Measurements from ENCODE around the gene CLCA1.

The CLCA1 gene

GRCh38 chr1:86441581-86441980 is 27.1 kb upstream of the CLCA1 start:
- Histone ChIP-seq H3K4me1 (ENCODE audit: control insufficient read depth, insufficient read depth, low read length) (no peaks in the 10 kb centered on the region), H3K36me3 (ENCODE audit: control insufficient read depth, insufficient read depth, low read length) (no peaks in the 10 kb centered on the region), H3K27me3 (ENCODE audit: control insufficient read depth, insufficient read depth, low read length) (no peaks in the 10 kb centered on the region), H3K4me3 (ENCODE audit: low read depth, low read length) (no peak overlapping the region), H3K27ac (ENCODE audit: low read depth, low read length) (no peak overlapping the region), H3K9me3 (ENCODE audit: control insufficient read depth, insufficient read depth, low read depth, low read length) (no peaks in the 10 kb centered on the region), H3K9ac (ENCODE audit: low read length) (no peak overlapping the region)

- no peaks in the 10 kb centered on the region for H3K9me3 ChIP-seq (ENCODE audit: control insufficient read depth, insufficient read depth, low read depth, low read length)
- H3K27ac ChIP-seq (ENCODE audit: low read depth, low read length), result no peak overlapping the region
- no peaks in the 10 kb centered on the region for H3K27me3 ChIP-seq (ENCODE audit: control insufficient read depth, insufficient read depth, low read length)
- no peak overlapping the region for H3K4me3 ChIP-seq (ENCODE audit: low read depth, low read length)
- no peak overlapping the region for H3K9ac ChIP-seq (ENCODE audit: low read length)
- no peaks in the 10 kb centered on the region for H3K4me1 ChIP-seq (ENCODE audit: control insufficient read depth, insufficient read depth, low read length)
- no peaks in the 10 kb centered on the region for H3K36me3 ChIP-seq (ENCODE audit: control insufficient read depth, insufficient read depth, low read length)
Measured at GRCh38 chr1:86441997-86442396, 26.7 kb upstream of the CLCA1 start.

- H3K4me1 ChIP-seq (ENCODE audit: control insufficient read depth, insufficient read depth, low read length), result peaks cover 4% of the 10 kb centered on the region
- no peaks in the 10 kb centered on the region for H3K36me3 ChIP-seq (ENCODE audit: control insufficient read depth, insufficient read depth, low read length)
- H3K27me3 ChIP-seq (ENCODE audit: control insufficient read depth, insufficient read depth, low read length), result no peaks in the 10 kb centered on the region
- H3K9ac ChIP-seq (ENCODE audit: low read length), result no peak overlapping the region
- no peak overlapping the region for H3K27ac ChIP-seq (ENCODE audit: low read depth, low read length)
- no peaks in the 10 kb centered on the region for H3K9me3 ChIP-seq (ENCODE audit: control insufficient read depth, insufficient read depth, low read depth, low read length)
- H3K4me3 ChIP-seq (ENCODE audit: low read depth, low read length), result no peak overlapping the region
Measured at GRCh38 chr1:86445919-86446318, 22.8 kb upstream of the CLCA1 start.

GRCh38 chr1:86447198-86447790 is 21.4 kb upstream of the CLCA1 start:
- Histone ChIP-seq H3K4me3 (ENCODE audit: low read depth, low read length) (no peak overlapping the region), H3K27me3 (ENCODE audit: control insufficient read depth, insufficient read depth, low read length) (no peaks in the 10 kb centered on the region), H3K4me1 (ENCODE audit: control insufficient read depth, insufficient read depth, low read length) (peaks cover 8% of the 10 kb centered on the region), H3K27ac (ENCODE audit: low read depth, low read length) (no peak overlapping the region), H3K9ac (ENCODE audit: low read length) (no peak overlapping the region), H3K9me3 (ENCODE audit: control insufficient read depth, insufficient read depth, low read depth, low read length) (no peaks in the 10 kb centered on the region), H3K36me3 (ENCODE audit: control insufficient read depth, insufficient read depth, low read length) (no peaks in the 10 kb centered on the region)

- H3K9me3 ChIP-seq (ENCODE audit: control insufficient read depth, insufficient read depth, low read depth, low read length), result no peaks in the 10 kb centered on the region
- peaks cover 10% of the 10 kb centered on the region for H3K4me1 ChIP-seq (ENCODE audit: control insufficient read depth, insufficient read depth, low read length)
- no peak overlapping the region for H3K27ac ChIP-seq (ENCODE audit: low read depth, low read length)
- no peak overlapping the region for H3K4me3 ChIP-seq (ENCODE audit: low read depth, low read length)
- no peak overlapping the region for H3K9ac ChIP-seq (ENCODE audit: low read length)
- H3K27me3 ChIP-seq (ENCODE audit: control insufficient read depth, insufficient read depth, low read length), result no peaks in the 10 kb centered on the region
- H3K36me3 ChIP-seq (ENCODE audit: control insufficient read depth, insufficient read depth, low read length), result no peaks in the 10 kb centered on the region
Measured at GRCh38 chr1:86448670-86449069, 20.1 kb upstream of the CLCA1 start.

- H3K36me3 ChIP-seq (ENCODE audit: control insufficient read depth, insufficient read depth, low read length), result no peaks in the 10 kb centered on the region
- H3K27ac ChIP-seq (ENCODE audit: low read depth, low read length), result no peak overlapping the region
Measured at GRCh38 chr1:86449103-86449502, 19.6 kb upstream of the CLCA1 start.

GRCh38 chr1:86450847-86451246 is 17.9 kb upstream of the CLCA1 start:
- Histone ChIP-seq H3K4me1 (ENCODE audit: control insufficient read depth, insufficient read depth, low read length) (peaks cover 12% of the 10 kb centered on the region), H3K27ac (ENCODE audit: low read depth, low read length) (no peak overlapping the region), H3K4me3 (ENCODE audit: low read depth, low read length) (no peak overlapping the region), H3K9ac (ENCODE audit: low read length) (no peak overlapping the region), H3K36me3 (ENCODE audit: control insufficient read depth, insufficient read depth, low read length) (no peaks in the 10 kb centered on the region), H3K9me3 (ENCODE audit: control insufficient read depth, insufficient read depth, low read depth, low read length) (no peaks in the 10 kb centered on the region), H3K27me3 (ENCODE audit: control insufficient read depth, insufficient read depth, low read length) (no peaks in the 10 kb centered on the region)

More at GRCh38 chr1:86449103-86449502, 19.6 kb upstream of the CLCA1 start:
- H3K4me1 ChIP-seq (ENCODE audit: control insufficient read depth, insufficient read depth, low read length), result peaks cover 12% of the 10 kb centered on the region
- H3K9ac ChIP-seq (ENCODE audit: low read length), result no peak overlapping the region
- no peaks in the 10 kb centered on the region for H3K27me3 ChIP-seq (ENCODE audit: control insufficient read depth, insufficient read depth, low read length)
- H3K4me3 ChIP-seq (ENCODE audit: low read depth, low read length), result no peak overlapping the region
- no peaks in the 10 kb centered on the region for H3K9me3 ChIP-seq (ENCODE audit: control insufficient read depth, insufficient read depth, low read depth, low read length)

GRCh38 chr1:86453664-86454063 is 15.1 kb upstream of the CLCA1 start:
- no peaks in the 10 kb centered on the region for H3K9me3 ChIP-seq (ENCODE audit: control insufficient read depth, insufficient read depth, low read depth, low read length)
- H3K4me3 ChIP-seq (ENCODE audit: low read depth, low read length), result no peak overlapping the region
- peaks cover 12% of the 10 kb centered on the region for H3K4me1 ChIP-seq (ENCODE audit: control insufficient read depth, insufficient read depth, low read length)
- no peak overlapping the region for H3K27ac ChIP-seq (ENCODE audit: low read depth, low read length)
- no peaks in the 10 kb centered on the region for H3K36me3 ChIP-seq (ENCODE audit: control insufficient read depth, insufficient read depth, low read length)
- H3K9ac ChIP-seq (ENCODE audit: low read length), result no peak overlapping the region
- H3K27me3 ChIP-seq (ENCODE audit: control insufficient read depth, insufficient read depth, low read length), result no peaks in the 10 kb centered on the region

- peaks cover 12% of the 10 kb centered on the region for H3K4me1 ChIP-seq (ENCODE audit: control insufficient read depth, insufficient read depth, low read length)
- H3K9ac ChIP-seq (ENCODE audit: low read length), result no peak overlapping the region
- no peaks in the 10 kb centered on the region for H3K27me3 ChIP-seq (ENCODE audit: control insufficient read depth, insufficient read depth, low read length)
- H3K27ac ChIP-seq (ENCODE audit: low read depth, low read length), result no peak overlapping the region
- no peaks in the 10 kb centered on the region for H3K36me3 ChIP-seq (ENCODE audit: control insufficient read depth, insufficient read depth, low read length)
- no peak overlapping the region for H3K4me3 ChIP-seq (ENCODE audit: low read depth, low read length)
- no peaks in the 10 kb centered on the region for H3K9me3 ChIP-seq (ENCODE audit: control insufficient read depth, insufficient read depth, low read depth, low read length)
Measured at GRCh38 chr1:86455073-86455472, 13.7 kb upstream of the CLCA1 start.

GRCh38 chr1:86460998-86461397 is 7.7 kb upstream of the CLCA1 start:
- Histone ChIP-seq H3K27ac (ENCODE audit: low read depth, low read length) (no peak overlapping the region), H3K9ac (ENCODE audit: low read length) (no peak overlapping the region)

GRCh38 chr1:86461482-86461881 is 7.2 kb upstream of the CLCA1 start:
- H3K4me1 ChIP-seq (ENCODE audit: control insufficient read depth, insufficient read depth, low read length), result no peaks in the 10 kb centered on the region
- no peak overlapping the region for H3K9ac ChIP-seq (ENCODE audit: low read length)
- H3K27me3 ChIP-seq (ENCODE audit: control insufficient read depth, insufficient read depth, low read length), result no peaks in the 10 kb centered on the region
- H3K27ac ChIP-seq (ENCODE audit: low read depth, low read length), result no peak overlapping the region
- H3K4me3 ChIP-seq (ENCODE audit: low read depth, low read length), result no peak overlapping the region
- no peaks in the 10 kb centered on the region for H3K36me3 ChIP-seq (ENCODE audit: control insufficient read depth, insufficient read depth, low read length)
- H3K9me3 ChIP-seq (ENCODE audit: control insufficient read depth, insufficient read depth, low read depth, low read length), result no peaks in the 10 kb centered on the region

More at GRCh38 chr1:86460998-86461397, 7.7 kb upstream of the CLCA1 start:
- H3K36me3 ChIP-seq (ENCODE audit: control insufficient read depth, insufficient read depth, low read length), result no peaks in the 10 kb centered on the region
- H3K9me3 ChIP-seq (ENCODE audit: control insufficient read depth, insufficient read depth, low read depth, low read length), result no peaks in the 10 kb centered on the region
- H3K4me3 ChIP-seq (ENCODE audit: low read depth, low read length), result no peak overlapping the region
- H3K4me1 ChIP-seq (ENCODE audit: control insufficient read depth, insufficient read depth, low read length), result no peaks in the 10 kb centered on the region
- no peaks in the 10 kb centered on the region for H3K27me3 ChIP-seq (ENCODE audit: control insufficient read depth, insufficient read depth, low read length)

- Histone ChIP-seq H3K36me3 (ENCODE audit: control insufficient read depth, insufficient read depth, low read length) (no peaks in the 10 kb centered on the region), H3K27me3 (ENCODE audit: control insufficient read depth, insufficient read depth, low read length) (no peaks in the 10 kb centered on the region), H3K27ac (ENCODE audit: low read depth, low read length) (no peak overlapping the region), H3K9ac (ENCODE audit: low read length) (no peak overlapping the region), H3K9me3 (ENCODE audit: control insufficient read depth, insufficient read depth, low read depth, low read length) (no peaks in the 10 kb centered on the region), H3K4me3 (ENCODE audit: low read depth, low read length) (no peak overlapping the region), H3K4me1 (ENCODE audit: control insufficient read depth, insufficient read depth, low read length) (no peaks in the 10 kb centered on the region)
Measured at GRCh38 chr1:86464819-86465218, 3.9 kb upstream of the CLCA1 start.

Measured in HUES6 (cell line).